Suppressor macrophage treated with lipopolysaccharide for 4 hours (primary cell): ENCODE measurements around the gene SOX1.

Experiments used
- DNase-seq: peaks from one replicate; pipeline ENCODE4 v3.0.0-alpha.2; 2020

Gene SOX1

DNA sequence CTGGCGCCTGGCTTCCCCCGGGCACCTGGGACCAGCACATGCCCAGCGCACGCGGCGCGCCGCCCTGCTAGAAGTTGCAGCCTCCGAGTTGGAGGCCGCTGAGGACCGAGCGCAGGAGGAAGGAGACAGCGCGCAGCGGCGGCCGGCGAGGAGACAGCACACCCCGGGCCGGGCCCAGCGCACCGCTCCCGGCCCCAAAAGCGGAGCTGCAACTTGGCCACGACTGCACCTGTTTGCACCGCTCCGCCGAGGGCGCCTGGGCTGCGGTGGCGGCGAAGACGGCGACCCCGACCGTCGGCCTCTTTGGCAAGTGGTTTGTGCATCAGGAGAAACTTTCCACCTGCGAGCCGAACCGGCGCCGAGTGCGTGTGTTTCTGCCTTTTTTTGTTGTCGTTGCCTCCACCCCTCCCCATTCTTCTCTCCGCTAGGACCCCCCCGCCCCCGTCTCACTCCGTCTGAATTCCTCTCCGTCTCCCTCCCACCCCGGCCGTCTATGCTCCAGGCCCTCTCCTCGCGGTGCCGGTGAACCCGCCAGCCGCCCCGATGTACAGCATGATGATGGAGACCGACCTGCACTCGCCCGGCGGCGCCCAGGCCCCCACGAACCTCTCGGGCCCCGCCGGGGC lies at the start of gene SOX1:
TSS of gene SOX1 (plus strand) at position 34 of the 626 bp plus-strand sequence. CDS start at position 544, 510 bp downstream.
- no peak for DNase-seq

DNA sequence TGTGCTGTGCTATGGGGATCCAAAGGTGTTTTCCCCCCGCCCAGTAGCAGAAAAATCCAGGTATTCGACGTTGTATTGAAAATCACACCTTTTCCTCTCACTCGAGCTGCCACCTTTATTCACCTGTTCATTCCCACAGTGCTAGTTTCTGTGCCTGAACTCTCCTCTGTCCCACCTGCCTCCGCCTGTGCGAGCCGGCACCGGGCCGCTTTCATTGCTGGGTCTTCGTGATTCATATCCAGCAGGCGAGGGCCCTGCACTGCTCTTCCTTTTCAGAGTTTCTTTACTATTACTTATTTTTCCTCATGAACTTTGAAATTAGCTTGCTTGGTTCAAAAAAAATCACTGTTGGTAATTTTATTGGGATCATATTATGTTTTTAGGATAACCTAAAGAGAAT lies 42.4 kb upstream of the SOX1 start:
- DNase-seq, result no peak

DNA sequence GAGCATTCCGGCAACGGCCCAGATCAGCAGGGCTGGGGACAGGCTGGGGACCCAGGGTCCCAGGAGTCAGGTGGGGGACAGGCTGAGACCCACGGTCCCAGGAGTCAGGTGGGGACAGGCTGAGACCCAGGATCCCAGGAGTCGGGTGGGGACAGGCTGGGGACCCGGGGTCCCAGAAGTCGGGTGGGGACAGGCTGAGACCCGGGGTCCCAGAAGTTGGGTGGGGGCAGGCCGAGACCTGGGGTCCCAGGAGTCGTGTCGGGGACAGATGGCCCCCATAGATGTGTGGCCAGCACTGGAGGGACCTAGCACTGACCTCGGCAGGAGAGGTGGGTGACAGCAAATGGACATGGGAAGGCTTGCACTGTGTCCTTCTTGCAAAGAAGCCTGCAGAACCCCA lies 39.7 kb upstream of the SOX1 start:
- no peak for DNase-seq

- DNase-seq, result no peak
Measured at GRCh38 chr13:112028481-112028880, 38.5 kb upstream of the SOX1 start.

DNA sequence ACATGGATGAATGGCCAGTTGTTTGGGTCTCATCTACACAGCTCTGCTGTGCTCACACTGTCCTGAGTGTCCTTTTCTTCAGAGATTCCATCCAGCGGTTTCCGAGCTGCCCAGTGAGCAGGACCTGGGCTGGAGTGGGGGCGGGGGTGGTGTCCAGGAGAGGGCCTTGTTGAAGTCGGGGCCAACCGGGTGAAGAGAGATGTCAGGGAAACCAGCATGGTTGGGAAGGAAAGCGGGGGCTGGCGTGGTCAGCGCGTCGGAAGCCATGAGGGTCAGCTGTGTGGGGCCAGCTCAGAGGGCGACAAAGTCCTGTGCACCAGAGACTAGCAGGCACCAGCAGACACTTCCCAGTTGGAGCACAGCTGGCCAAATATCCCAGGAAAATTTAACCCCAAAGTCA lies 37.8 kb upstream of the SOX1 start:
- DNase-seq, result no peak

- DNase-seq, result no peak
Measured at GRCh38 chr13:112032186-112032993, 34.6 kb upstream of the SOX1 start.

DNA sequence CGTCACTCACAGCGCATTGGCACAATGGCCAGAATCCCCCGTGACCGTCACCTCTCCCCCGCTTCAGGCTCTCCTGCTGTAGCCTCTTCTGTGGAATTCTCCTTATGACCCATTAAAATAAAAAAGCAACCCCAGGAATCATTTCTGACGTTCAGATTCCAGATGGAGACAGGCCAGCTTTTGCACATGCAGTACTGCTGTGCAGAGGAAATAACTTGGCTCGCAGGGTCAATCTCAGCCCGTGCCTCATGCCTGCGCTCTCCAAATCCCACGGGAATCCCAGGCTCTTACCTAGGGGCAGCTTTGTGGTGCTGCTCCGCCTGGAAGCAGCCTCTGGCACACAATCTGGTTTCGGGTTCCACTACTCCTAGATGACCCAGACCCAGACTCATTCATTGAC lies 32.7 kb upstream of the SOX1 start:
- no peak for DNase-seq

GRCh38 chr13:112034846-112035245 lies 32.1 kb upstream of the SOX1 start:
- DNase-seq, result no peak

GRCh38 chr13:112042496-112042895 lies 24.5 kb upstream of the SOX1 start:
- DNase-seq, result no peak

- DNase-seq, result no peak
Measured at GRCh38 chr13:112052213-112052612, 14.7 kb upstream of the SOX1 start.

DNA sequence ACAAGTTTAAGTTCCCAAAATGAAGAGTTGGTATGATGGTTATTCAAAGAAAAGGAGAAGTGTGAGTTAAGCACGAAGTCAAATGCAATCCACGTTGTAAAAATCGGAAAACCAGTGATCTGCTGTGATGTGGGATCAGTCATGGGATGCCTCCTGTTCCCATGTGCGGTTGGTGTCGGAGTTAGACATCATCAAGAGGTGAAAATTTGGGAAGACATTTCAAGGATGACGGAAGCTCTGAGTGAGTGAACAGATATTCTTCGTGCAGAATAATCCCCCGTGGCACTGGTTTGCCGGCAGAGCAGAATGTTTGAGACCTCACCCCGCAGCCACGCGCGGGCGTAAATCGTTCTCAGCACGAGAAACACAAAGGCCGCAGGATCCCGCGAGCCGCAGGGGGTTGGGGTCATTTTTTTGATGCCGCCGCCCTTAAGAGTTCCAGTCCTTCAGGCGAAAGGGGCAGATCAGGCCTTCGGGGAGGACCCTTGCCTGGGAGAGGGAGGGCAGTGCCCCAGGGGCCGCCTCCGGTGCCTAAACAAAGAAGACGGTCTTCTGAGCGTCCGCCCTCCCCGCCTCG lies 13.7 kb upstream of the SOX1 start:
- DNase-seq, result no peak

GRCh38 chr13:112053744-112054615 lies 13.0 kb upstream of the SOX1 start:
- DNase-seq, result no peak

- DNase-seq, result no peak
Measured at GRCh38 chr13:112054616-112055015, 12.3 kb upstream of the SOX1 start.

DNA sequence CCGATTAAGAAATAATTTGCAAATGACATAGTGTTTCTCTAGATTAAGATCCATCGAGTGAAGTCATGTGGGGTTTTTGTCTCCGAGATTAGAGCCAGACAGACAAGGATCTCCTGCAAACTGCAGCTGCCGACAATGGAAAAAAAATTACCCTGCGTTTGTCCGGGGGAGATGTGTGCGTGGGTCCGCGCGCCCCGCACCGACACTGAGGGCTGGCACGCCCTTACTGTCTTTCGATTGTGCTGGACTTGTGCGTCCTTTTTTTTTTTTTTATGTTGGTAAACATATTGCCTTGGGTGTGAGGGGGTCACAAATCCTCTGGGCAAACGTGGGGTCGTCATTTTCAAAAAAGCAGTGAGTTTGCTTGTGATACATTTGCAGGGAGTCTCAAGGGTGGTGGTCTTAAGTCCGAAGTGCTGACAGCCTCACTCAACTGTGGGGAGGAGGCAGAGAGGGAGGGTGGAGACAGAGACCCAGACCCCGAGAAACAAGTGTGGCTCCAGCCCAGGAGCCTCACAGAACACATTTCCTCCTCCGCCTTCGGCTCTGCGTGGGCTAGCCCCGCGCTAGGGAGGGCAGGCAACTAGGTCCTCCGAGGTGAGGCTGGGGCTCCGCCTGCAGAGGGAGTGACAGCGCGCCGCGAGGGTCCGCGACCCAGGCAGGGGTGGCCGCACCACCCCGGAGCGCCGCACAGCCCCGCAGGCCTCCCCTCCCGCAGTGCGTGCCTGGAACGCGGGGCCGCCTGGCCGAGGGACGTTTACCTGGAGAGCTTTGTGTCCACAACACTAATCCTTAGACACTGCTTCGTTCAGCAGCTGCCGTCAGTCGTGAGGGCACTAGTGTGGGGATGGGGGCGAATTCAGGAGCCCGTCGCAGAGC lies 11.7 kb upstream of the SOX1 start:
- no peak for DNase-seq

DNA sequence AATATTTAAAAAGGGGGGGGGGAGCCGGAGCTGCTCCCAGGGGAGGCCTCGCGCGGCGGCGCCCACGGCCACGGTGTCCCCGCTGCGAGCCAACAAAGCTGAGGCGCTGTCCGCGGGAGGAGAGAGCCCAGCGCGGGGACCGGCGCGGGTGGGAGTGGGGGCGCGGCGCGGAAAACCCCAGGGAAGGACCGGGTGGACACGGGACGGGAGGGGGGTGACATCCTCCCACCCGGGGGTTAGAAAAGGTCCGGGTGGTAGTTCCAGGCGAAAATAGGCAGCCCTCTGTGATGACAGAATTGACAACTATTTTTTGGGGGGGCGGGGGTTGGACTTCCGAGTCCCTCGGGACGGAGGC lies 11.1 kb upstream of the SOX1 start:
- no peak for DNase-seq

- DNase-seq, result no peak
Measured at GRCh38 chr13:112056284-112056727, 10.6 kb upstream of the SOX1 start.

DNA sequence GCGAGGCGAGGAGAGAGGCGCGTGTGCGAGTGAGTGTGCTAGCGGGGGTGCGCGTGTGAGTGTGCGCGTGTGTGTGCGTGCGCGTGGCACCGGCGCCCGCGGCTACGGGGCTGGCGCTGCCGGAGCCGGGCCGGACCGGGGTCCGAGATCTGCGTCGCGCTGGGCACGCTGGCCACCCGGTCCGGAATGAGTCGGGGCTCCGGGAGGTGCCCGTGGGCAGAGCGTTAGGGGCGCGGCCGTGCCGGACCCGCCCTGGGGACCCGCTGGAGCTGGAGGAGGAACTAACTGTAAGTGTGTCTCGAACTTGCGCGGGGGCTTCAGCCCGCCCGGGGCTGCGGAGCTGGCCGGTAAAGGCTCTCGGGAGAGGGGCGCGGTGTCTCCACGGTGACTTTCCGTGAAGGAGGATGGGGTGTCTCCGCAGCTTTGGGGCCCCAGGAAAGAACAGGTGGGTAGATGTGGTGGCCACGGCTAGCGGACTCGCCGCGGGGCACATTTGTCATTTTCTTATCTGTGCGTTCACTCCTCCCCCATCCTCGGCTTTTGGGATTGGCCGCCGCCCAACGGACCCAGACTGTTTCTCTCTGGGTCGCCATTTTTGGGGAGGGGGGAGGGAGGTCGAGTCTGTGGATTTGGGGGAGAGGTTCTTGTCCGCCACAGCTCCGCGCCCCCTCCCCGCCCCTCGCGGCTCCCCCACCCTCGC lies 10.1 kb upstream of the SOX1 start:
- DNase-seq, result no peak

GRCh38 chr13:112057439-112057735 lies 9.6 kb upstream of the SOX1 start:
- DNase-seq, result no peak

DNA sequence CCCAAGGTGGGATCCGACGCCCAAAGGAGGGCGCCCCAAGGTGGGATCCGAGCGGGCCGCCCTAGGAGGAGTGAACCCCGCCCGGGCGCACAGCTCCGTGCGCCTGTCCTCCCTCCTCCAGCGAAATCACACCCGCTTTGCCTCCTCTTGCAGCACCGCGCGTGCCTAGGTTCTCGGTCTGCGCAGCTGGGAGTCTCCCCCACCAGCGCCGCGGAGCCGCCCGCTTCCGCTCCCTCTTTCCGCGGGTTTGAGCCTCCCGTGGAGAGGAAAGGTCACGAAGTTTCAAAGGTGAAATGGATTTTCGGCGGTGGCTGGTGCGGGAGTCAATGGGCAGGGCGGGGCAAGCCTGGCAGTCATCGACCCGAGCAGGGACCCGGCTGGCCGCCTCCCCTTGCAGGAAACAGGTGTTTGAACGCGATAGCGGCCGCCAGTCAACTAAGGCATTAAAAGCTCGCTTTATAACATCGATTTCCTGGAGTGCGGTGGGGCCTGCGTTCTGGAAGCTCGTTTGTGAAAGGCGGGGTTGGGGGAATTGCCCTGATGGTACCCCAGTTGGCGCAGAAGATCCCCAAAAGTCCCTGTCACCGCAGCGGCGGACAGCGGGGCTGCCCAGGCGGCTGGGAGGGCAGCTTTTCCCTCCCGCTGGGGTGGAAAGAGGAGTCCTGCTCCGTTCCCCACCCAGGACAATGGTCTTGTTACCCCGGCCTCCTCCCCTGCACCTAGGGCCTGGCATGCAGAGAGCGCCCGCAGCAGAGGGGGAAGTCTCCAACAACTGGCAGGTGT lies 9.0 kb upstream of the SOX1 start:
- no peak for DNase-seq

DNA sequence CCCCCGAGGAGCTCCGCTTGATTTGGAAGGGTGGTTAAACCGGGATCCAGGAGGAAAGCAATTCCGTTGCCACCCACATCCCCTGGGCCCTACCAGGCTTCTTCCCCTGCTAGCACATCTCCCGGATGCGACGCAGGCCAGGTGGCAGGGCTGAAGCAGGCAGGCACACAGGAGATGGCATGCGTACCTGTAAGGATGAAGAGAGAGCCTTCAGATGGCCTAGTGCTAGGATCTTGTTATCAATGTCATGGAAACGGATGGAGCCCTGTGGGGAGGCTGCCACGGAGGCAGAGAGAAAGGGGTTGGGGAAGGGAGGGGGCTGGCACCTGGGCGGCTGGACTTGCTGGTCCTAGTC lies 8.5 kb upstream of the SOX1 start:
- DNase-seq, result no peak

DNA sequence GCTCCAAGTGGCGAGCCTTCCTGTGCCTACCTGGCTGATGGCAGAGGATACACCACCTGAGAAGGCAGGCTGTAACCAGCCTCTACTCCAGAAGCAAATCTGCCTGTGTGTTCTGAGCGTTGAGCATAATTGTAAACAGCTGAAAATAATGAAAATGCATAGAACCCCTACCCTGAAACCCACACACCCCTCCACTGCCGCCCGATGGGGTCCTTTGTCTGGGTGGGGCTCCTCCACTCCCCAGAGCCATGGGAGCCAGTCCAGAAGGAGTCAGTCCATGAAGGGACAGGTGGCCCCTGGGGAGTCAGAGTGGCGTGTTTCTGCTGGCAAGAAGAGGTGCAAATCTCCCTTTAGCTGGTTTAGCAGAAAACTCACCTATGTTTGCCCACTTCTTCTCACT lies 8.0 kb upstream of the SOX1 start:
- no peak for DNase-seq
